Kidney epithelial cell (primary cell): Measurements from ENCODE around the gene MKX. TPM values are rescaled to one million over a fixed set of nuclear protein-coding genes. Genes with fewer than 3 reads are reported as not detected.
"Not testable (repeated sequence)": the region's sequence is repeated elsewhere in the genome, so short reads cannot be mapped to it uniquely, and the experiment has no call there.

Source experiments
- DNase-seq: peaks from one replicate; pipeline ENCODE4 v3.0.0-alpha.2; 2010; ENCODE audit warnings: low read depth
- H3K27me3 ChIP-seq: 2 replicates; pipeline ENCODE4 v1.6.0; 2011; ENCODE audit warnings: low read length; ENCODE audit not compliant: control insufficient read depth, insufficient read depth
- H3K36me3 ChIP-seq: 2 replicates; pipeline ENCODE4 v1.5.1; 2011; ENCODE audit warnings: low read length; ENCODE audit not compliant: control insufficient read depth, insufficient read depth
- H3K4me3 ChIP-seq: 2 replicates; pipeline ENCODE4 v1.5.1; 2011; ENCODE audit warnings: low read depth, mild to moderate bottlenecking, control low read depth, low read length
- CTCF ChIP-seq: IDR thresholded peaks from 2 replicates; pipeline ENCODE4 v1.5.1; 2011; ENCODE audit warnings: mild to moderate bottlenecking, moderate library complexity, low read length, control low read depth, inconsistent platforms; ENCODE audit not compliant: insufficient read depth, poor library complexity, severe bottlenecking
- total RNA-seq: library from RNA; depleted of rRNA; stranded (reverse); fragments of >200 nt; gene quantifications from 2 replicates; pipeline ENCODE4 v1.2.3, GENCODE V29; 2015

Gene MKX
- total RNA-seq, 1 donor from 2014 or later: 3.2 TPM

DNA sequence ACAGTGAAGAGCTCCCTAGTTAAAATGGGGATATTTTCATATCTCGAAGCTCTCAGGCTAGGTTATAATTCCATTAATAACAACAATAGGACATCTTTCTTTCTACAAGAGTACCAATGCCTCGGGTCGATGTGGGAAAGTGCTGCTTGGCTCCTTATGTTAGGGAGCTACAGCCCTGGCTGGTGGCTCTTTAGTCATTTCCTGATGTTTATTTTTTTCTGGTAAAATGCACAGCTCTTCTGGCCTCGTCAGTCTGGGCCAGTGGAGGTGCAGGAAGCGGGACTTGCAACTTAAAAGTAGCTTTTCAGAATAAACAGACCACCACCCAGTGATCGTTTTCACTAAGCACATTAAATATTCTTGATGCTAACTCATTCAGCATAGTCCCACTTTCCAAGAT lies 58.3 kb downstream of the MKX start:
- DNase-seq: no peak
- H3K4me3 ChIP-seq: no peak overlapping the region
- TF ChIP-seq CTCF: no peak
- H3K27me3 ChIP-seq: no peaks in the 10 kb centered on the region
- no peaks in the 10 kb centered on the region for H3K36me3 ChIP-seq

GRCh38 chr10:27685681-27686080 lies 59.9 kb downstream of the MKX start:
- no peak for DNase-seq
- no peaks in the 10 kb centered on the region for H3K27me3 ChIP-seq
- TF ChIP-seq CTCF: no peak
- H3K4me3 ChIP-seq: no peak overlapping the region
- H3K36me3 ChIP-seq: no peaks in the 10 kb centered on the region

DNA sequence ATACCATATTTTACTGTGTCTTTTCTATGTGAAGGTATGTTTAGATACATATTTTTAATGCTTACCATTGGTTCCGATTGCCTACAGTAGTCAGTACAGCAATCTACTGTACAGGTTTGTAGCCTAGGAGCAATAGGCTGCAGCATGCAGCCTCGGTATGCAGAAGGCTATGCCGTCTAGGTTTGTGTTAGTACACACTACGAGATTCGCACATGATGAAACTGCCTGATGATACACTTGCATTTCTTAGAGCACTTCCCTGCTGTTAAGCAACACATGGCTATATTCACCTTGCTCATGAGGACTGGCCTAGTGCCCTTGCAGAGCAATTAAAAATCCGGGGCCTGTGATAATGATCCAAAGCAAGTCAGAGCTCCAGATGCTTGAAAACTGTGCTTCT lies 62.4 kb downstream of the MKX start:
- no peak for TF ChIP-seq CTCF
- no peak for DNase-seq
- Histone ChIP-seq H3K27me3 (no peaks in the 10 kb centered on the region), H3K36me3 (no peaks in the 10 kb centered on the region), H3K4me3 (no peak overlapping the region)

DNA sequence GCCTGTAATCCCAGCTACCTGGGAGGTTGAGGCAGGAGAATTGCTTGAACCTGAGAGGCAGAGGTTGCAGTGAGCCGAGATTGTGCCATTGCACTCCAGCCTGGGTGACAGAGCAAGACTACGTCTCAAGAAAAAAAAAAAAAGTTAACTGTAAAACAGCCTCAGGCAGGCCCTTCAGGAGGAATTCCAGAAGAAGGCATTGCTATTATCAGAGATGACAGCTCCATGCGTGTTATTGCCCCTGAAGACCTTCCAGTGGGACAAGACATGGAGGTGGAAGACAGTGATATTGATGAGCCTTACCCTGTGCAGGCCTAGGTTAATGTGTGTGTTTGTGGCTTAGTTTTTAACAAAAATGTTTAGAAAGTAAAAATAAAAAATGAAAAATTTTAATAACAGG lies 63.8 kb downstream of the MKX start:
- not testable (repeated sequence) for DNase-seq, H3K27me3 ChIP-seq, H3K4me3 ChIP-seq, H3K36me3 ChIP-seq

GRCh38 chr10:27680691-27681605 lies 64.7 kb downstream of the MKX start:
- TF ChIP-seq CTCF: no peak
- no peaks in the 10 kb centered on the region for H3K36me3 ChIP-seq
- H3K4me3 ChIP-seq: no peak overlapping the region
- DNase-seq: no peak
- no peaks in the 10 kb centered on the region for H3K27me3 ChIP-seq

DNA sequence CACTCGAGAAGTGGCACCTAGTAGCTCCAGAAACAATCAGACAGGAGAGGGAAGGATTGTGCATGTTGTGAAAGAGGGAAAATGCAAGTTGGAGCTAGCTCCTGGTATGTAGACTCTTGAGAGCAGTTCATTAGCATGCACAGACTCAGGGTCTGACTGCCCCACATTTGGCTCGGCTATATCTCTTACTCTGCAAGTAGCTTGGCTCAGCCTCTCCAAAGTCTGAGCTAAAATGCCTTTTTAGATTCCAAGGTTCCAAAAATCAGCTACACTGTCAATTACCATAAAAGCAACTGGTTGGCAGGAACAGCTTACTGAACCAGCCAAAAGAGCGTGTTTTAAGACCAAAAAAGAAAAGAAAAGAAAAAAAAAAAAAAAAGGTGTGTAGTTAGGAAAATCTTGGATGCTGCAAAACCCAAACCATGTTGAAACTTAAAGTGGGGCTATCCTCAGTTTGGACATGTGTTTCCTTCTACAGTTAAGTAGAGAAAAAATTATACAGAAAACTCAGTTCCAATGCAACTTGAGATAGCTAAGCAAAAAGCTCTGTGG lies 65.5 kb downstream of the MKX start:
- Histone ChIP-seq H3K4me3 (no peak overlapping the region), H3K36me3 (no peaks in the 10 kb centered on the region), H3K27me3 (no peaks in the 10 kb centered on the region)
- no peak for DNase-seq
- no peak for TF ChIP-seq CTCF
